HepG2 (cell line): ENCODE results near the gene ELN. TPM values are rescaled to one million over a fixed set of nuclear protein-coding genes. Genes with fewer than 3 reads are reported as not detected.

Experiments
- ATAC-seq: fragments of 200-7000 bp; cut with Tn5 transposase; 3 replicates; pipeline ENCODE4 v1.9.1; 2020; ENCODE audit warnings: mild to moderate bottlenecking, moderate library complexity
- BruUV-seq: library from RNA; stranded (reverse); fragments of 400-500 nt; replicated peaks from 2 replicates; lab custom pipeline; 2021; lab: Mats Ljungman, UMichigan
- CTCF ChIA-PET: fragments of 300-600 bp; formaldehyde crosslinking; extraction: SDS; loops from one replicate; lab custom pipeline; 2021; ENCODE audit warnings: low total read pairs, inconsistent platforms, low intra/inter-chr PET ratio; lab: Yijun Ruan, JAX
- POLR2A ChIA-PET: fragments of 350-600 bp; sonication (Branson Sonifier 250); formaldehyde crosslinking; loops from one replicate; lab custom pipeline; 2020; ENCODE audit warnings: antibody characterized with exemption, inconsistent platforms; lab: Yijun Ruan, JAX
- DNase-seq: peaks from one replicate; pipeline ENCODE4 v3.0.0-alpha.2; 2015; ENCODE audit warnings: low spot score
- FAIRE-seq: peaks from 3 replicates; lab custom pipeline; 2011; peaks lifted over from hg19 to GRCh38; lab: Jason Lieb, UNC
- H2AFZ ChIP-seq: one replicate; pipeline ENCODE4 v1.6.1; 2011; ENCODE audit warnings: low read length, inconsistent platforms
- H3K27ac ChIP-seq: fragments of 300-600 bp; 3 replicates; pipeline ENCODE4 v1.8.0; 2011; ENCODE audit warnings: mixed run types, mild to moderate bottlenecking, mixed read lengths, low read length, inconsistent platforms; ENCODE audit not compliant: insufficient read depth; ENCODE audit errors: extremely low read length
- H3K27me3 ChIP-seq, 2 experiments: fragments of 200-600 bp in 1 of 2; 2 replicates in 1 of 2; 3 replicates in 1 of 2; pipeline versions ENCODE4 v1.6.0 to v1.8.0; 2011; ENCODE audit warnings: low read length in 2 of 2, mild to moderate bottlenecking in 2 of 2, moderate library complexity in 2 of 2, inconsistent platforms in 1 of 2; ENCODE audit not compliant: insufficient read depth in 2 of 2, control insufficient read depth in 1 of 2
- H3K36me3 ChIP-seq, 2 experiments: fragments of 200-600 bp in 1 of 2; replicated peaks in 1 of 2; 2 replicates in 1 of 2; 3 replicates in 1 of 2; pipeline versions ENCODE4 v1.5.1 to v1.8.0; 2011; ENCODE audit warnings: low read length in 2 of 2, inconsistent platforms in 1 of 2; ENCODE audit not compliant: insufficient read depth in 2 of 2, control insufficient read depth in 1 of 2
- H3K4me1 ChIP-seq: 2 replicates; pipeline ENCODE4 v1.5.1; 2012; ENCODE audit warnings: low read length, inconsistent platforms; ENCODE audit not compliant: insufficient read depth
- H3K4me2 ChIP-seq: 2 replicates; pipeline ENCODE4 v1.6.0; 2011; ENCODE audit warnings: low read depth, low read length, inconsistent platforms
- H3K4me3 ChIP-seq, 3 experiments: fragments of 200-600 bp in 1 of 3; sonication (generic), shearing (Covaris generic) in 1 of 3; replicated peaks in 1 of 3; 2 replicates each; pipeline ENCODE4 v1.5.1; 2011 to 2016; ENCODE audit warnings: low read length in 3 of 3, inconsistent platforms in 2 of 3, low read depth in 2 of 3, mild to moderate bottlenecking in 2 of 3, control low read depth in 1 of 3, mixed read lengths in 1 of 3; ENCODE audit not compliant: insufficient read depth in 1 of 3
- H3K79me2 ChIP-seq: one replicate; pipeline ENCODE4 v1.6.1; 2011; ENCODE audit warnings: low read length, inconsistent platforms; ENCODE audit not compliant: insufficient read depth
- H3K9ac ChIP-seq: 2 replicates; pipeline ENCODE4 v1.6.0; 2011; ENCODE audit warnings: mild to moderate bottlenecking, low read depth, low read length, inconsistent platforms; ENCODE audit not compliant: insufficient read depth
- H3K9me3 ChIP-seq: 2 replicates; pipeline ENCODE4 v1.5.1; 2012; ENCODE audit warnings: mild to moderate bottlenecking, low read length
- H4K20me1 ChIP-seq: 2 replicates; pipeline ENCODE4 v1.6.0; 2011; ENCODE audit warnings: inconsistent platforms, mild to moderate bottlenecking, low read length, moderate library complexity; ENCODE audit not compliant: insufficient read depth
- HDAC2 ChIP-seq: sonication (generic); formaldehyde crosslinking; IDR thresholded peaks from 2 replicates; pipeline ENCODE4 v1.4.0; 2020; ENCODE audit warnings: missing genetic modification reagents
- MATR3 ChIP-seq: sonication (generic); formaldehyde crosslinking; IDR thresholded peaks from 2 replicates; pipeline ENCODE4 v1.4.0; 2020; ENCODE audit warnings: missing genetic modification reagents
- NFYB ChIP-seq: sonication (generic); formaldehyde crosslinking; IDR thresholded peaks from 2 replicates; pipeline ENCODE4 v1.4.0; 2020; ENCODE audit warnings: missing genetic modification reagents
- ZFP36L1 ChIP-seq: sonication (generic); formaldehyde crosslinking; IDR thresholded peaks from 2 replicates; pipeline ENCODE4 v1.8.0; 2022; ENCODE audit warnings: mild to moderate bottlenecking, missing genetic modification reagents, moderate library complexity
- ZNF260 ChIP-seq: sonication (generic); formaldehyde crosslinking; IDR thresholded peaks from 2 replicates; pipeline ENCODE4 v1.4.0; 2020; ENCODE audit warnings: missing genetic modification reagents, low read depth, mild to moderate bottlenecking, borderline replicate concordance
- ZNF562 ChIP-seq: sonication (generic); formaldehyde crosslinking; IDR thresholded peaks from 2 replicates; pipeline ENCODE4 v1.8.0; 2022; ENCODE audit warnings: missing genetic modification reagents, borderline replicate concordance
- ZNF629 ChIP-seq: sonication (generic); formaldehyde crosslinking; conservative IDR thresholded peaks from 2 replicates; pipeline ENCODE4 v1.5.0; 2020; ENCODE audit warnings: missing genetic modification reagents
- ZNF792 ChIP-seq: IDR thresholded peaks from 2 replicates; pipeline ENCODE4 v1.6.1; 2016
- WGBS: methylation state at CpG from one replicate; pipeline ENCODE4 v1.1.6; 2017; ENCODE audit warnings: low lambda C conversion rate; 5-methylcytosine and 5-hydroxymethylcytosine counted together
- in situ Hi-C: cut with HindIII; loops from 2 replicates; pipeline ENCODE4 v1.10.0; 2017; ENCODE audit warnings: low pct_unique_long_range_greater_than_20kb; ENCODE audit not compliant: extremely low pct_ligation_motif_present
- intact Hi-C: fragments of 100-400 bp; cut with micrococcal nuclease; formaldehyde crosslinking; loops from one replicate; pipeline ENCODE4 v1.10.0; 2022; ENCODE audit not compliant: unreplicated experiment
- polyA plus RNA-seq, 8 experiments: library from polyadenylated mRNA; depleted of rRNA in 3 of 8; stranded (reverse) in 7 of 8; unstranded in 1 of 8; fragments of >200 nt; fragmentation: Illumina TruSeq in 4 of 8; extraction: Trizol in 4 of 8; gene quantifications; 2 replicates each; pipeline versions ENCODE4 v1.2.1 to v1.2.3, GENCODE V29; 2011 to 2016; ENCODE audit warnings: low read depth in 4 of 8, missing spikeins in 1 of 8, mixed read lengths in 1 of 8; ENCODE audit not compliant: insufficient read depth in 1 of 8
- total RNA-seq, 5 experiments: library from RNA; depleted of rRNA; stranded (reverse); fragments of >200 nt; fragmentation: Illumina TruSeq; extraction: Trizol; gene quantifications; 2 replicates each; pipeline ENCODE4 v1.2.3, GENCODE V29; 2016; ENCODE audit warnings: low read depth in 1 of 5
- TF ChIP-seq, protein P1 (sequence below): fragments of 450-650 bp; IDR thresholded peaks from 2 replicates; pipeline ENCODE4 v1.6.1; 2017
- TF ChIP-seq, protein P2 (sequence below): sonication (generic); formaldehyde crosslinking; conservative IDR thresholded peaks from 2 replicates; pipeline ENCODE4 v1.8.1; 2023; ENCODE audit warnings: missing genetic modification reagents
- TF ChIP-seq, protein P3 (sequence below): sonication (generic); formaldehyde crosslinking; IDR thresholded peaks from 2 replicates; pipeline ENCODE4 v1.9.0; 2021; ENCODE audit warnings: missing genetic modification reagents, mild to moderate bottlenecking, borderline replicate concordance
- TF ChIP-seq, protein P4 (sequence below): IDR thresholded peaks from 2 replicates; pipeline ENCODE4 v1.6.1; 2016; ENCODE audit warnings: missing compliant biosample characterization, missing genetic modification reagents, borderline replicate concordance

The ELN gene
- total and polyA plus RNA-seq, 2 of the 13 experiments (the other 11 are each of a cell fraction or from before 2014, with no cell fraction given) = 0.15 to 0.37 TPM

DNA sequence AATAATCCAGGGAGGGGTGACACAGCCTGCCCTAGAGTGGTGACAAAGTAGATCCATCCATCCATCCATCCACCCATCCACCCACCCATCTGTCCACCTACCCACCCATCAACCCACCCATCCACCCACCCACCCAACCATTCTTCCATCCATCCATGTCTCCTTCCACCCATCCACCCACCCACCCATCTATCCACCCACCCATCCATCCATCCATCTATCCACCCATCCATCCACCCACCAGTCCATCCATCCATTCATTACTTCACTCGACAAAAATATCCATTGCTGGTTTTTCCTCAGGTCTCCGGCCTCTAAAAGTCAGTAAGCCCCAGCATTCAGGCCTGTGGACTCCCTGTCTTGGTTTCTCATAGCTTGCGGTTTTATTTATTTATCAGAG lies 43.1 kb downstream of the ELN start:
- in situ Hi-C loops (no loop called here), intact Hi-C loops (no loop called here)
- Histone ChIP-seq H3K36me3 (no peaks in the 10 kb centered on the region), H3K27ac (no peak overlapping the region), H3K79me2 (no peaks in the 10 kb centered on the region), H3K4me1 (no peaks in the 10 kb centered on the region), H3K4me3 (no peak overlapping the region), H3K9me3 (no peaks in the 10 kb centered on the region), H3K9ac (no peak overlapping the region), H3K4me2 (no peak overlapping the region), H3K27me3 (peaks cover 2 to 10% of the 10 kb centered on the region in 2 experiments; a peak in 3 of 5 replicates), H4K20me1 (no peaks in the 10 kb centered on the region), H2AFZ (no peak overlapping the region)
- TF ChIP-seq, protein P1, sequence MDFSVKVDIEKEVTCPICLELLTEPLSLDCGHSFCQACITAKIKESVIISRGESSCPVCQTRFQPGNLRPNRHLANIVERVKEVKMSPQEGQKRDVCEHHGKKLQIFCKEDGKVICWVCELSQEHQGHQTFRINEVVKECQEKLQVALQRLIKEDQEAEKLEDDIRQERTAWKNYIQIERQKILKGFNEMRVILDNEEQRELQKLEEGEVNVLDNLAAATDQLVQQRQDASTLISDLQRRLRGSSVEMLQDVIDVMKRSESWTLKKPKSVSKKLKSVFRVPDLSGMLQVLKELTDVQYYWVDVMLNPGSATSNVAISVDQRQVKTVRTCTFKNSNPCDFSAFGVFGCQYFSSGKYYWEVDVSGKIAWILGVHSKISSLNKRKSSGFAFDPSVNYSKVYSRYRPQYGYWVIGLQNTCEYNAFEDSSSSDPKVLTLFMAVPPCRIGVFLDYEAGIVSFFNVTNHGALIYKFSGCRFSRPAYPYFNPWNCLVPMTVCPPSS = no peak
- TF ChIP-seq ZFP36L1 (CRISPR knock-in tag) (no peak), ZNF562 (no peak), HDAC2 (no peak), NFYB (CRISPR knock-in tag) (no peak), ZNF629 (CRISPR knock-in tag) (no peak), MATR3 (CRISPR knock-in tag) (no peak), ZNF792 (CRISPR knock-in tag) (no peak), ZNF260 (CRISPR knock-in tag) (no peak)
- TF ChIP-seq, protein P2, sequence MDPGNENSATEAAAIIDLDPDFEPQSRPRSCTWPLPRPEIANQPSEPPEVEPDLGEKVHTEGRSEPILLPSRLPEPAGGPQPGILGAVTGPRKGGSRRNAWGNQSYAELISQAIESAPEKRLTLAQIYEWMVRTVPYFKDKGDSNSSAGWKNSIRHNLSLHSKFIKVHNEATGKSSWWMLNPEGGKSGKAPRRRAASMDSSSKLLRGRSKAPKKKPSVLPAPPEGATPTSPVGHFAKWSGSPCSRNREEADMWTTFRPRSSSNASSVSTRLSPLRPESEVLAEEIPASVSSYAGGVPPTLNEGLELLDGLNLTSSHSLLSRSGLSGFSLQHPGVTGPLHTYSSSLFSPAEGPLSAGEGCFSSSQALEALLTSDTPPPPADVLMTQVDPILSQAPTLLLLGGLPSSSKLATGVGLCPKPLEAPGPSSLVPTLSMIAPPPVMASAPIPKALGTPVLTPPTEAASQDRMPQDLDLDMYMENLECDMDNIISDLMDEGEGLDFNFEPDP (CRISPR knock-in tag) = no peak
- TF ChIP-seq, protein P3, sequence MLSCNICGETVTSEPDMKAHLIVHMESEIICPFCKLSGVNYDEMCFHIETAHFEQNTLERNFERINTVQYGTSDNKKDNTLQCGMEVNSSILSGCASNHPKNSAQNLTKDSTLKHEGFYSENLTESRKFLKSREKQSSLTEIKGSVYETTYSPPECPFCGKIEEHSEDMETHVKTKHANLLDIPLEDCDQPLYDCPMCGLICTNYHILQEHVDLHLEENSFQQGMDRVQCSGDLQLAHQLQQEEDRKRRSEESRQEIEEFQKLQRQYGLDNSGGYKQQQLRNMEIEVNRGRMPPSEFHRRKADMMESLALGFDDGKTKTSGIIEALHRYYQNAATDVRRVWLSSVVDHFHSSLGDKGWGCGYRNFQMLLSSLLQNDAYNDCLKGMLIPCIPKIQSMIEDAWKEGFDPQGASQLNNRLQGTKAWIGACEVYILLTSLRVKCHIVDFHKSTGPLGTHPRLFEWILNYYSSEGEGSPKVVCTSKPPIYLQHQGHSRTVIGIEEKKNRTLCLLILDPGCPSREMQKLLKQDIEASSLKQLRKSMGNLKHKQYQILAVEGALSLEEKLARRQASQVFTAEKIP = no peak
- TF ChIP-seq, protein P4, sequence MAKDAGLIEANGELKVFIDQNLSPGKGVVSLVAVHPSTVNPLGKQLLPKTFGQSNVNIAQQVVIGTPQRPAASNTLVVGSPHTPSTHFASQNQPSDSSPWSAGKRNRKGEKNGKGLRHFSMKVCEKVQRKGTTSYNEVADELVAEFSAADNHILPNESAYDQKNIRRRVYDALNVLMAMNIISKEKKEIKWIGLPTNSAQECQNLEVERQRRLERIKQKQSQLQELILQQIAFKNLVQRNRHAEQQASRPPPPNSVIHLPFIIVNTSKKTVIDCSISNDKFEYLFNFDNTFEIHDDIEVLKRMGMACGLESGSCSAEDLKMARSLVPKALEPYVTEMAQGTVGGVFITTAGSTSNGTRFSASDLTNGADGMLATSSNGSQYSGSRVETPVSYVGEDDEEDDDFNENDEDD (CRISPR knock-in tag) = no peak
- DNase-seq = no peak
- ChIA-PET POLR2A (no interaction called here), CTCF (no interaction called here)
- no TSS peak for BruUV-seq
- 43% methylated on average over 3 of the region's 3 CpGs for WGBS
- ATAC-seq = no peak
- FAIRE-seq = no peak
